Ureter (tissue), 1 donor: ENCODE data around the gene MTG2. TPM values are rescaled to one million over a fixed set of nuclear protein-coding genes. Genes with fewer than 3 reads are reported as not detected.

ENCODE experiments used
- DNase-seq: peaks from one replicate; pipeline ENCODE4 v3.0.0-alpha.2; 2020; ENCODE audit warnings: low spot score
- total RNA-seq: library from RNA; stranded (reverse); gene quantifications from one replicate; pipeline ENCODE4 v1.2.4, GENCODE V29; 2023
- donor health status: DM: yes; HTN: yes; CAD: no.

Gene MTG2
- total RNA-seq, 1 donor from 2014 or later: 35.5 TPM

DNA sequence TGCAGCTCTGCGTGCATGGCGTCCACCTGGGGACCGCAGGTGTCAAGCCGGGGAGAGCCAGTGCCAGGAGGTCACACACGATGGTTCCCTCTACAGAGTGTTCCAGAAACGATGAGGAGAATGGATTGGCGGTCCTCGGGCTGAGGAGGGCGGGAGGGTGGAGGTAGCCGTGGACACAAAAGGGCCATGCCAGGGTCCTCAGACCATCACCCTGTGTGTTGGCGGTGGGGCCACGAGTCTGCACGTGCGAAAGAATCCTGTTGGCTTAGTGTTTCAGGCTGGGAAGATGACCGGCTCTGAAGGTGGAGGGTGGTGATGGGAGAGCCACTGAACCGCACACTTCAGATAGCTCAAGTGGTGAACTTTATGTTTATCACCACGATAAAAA lies 23.6 kb downstream of the MTG2 start:
- no peak for DNase-seq

DNA sequence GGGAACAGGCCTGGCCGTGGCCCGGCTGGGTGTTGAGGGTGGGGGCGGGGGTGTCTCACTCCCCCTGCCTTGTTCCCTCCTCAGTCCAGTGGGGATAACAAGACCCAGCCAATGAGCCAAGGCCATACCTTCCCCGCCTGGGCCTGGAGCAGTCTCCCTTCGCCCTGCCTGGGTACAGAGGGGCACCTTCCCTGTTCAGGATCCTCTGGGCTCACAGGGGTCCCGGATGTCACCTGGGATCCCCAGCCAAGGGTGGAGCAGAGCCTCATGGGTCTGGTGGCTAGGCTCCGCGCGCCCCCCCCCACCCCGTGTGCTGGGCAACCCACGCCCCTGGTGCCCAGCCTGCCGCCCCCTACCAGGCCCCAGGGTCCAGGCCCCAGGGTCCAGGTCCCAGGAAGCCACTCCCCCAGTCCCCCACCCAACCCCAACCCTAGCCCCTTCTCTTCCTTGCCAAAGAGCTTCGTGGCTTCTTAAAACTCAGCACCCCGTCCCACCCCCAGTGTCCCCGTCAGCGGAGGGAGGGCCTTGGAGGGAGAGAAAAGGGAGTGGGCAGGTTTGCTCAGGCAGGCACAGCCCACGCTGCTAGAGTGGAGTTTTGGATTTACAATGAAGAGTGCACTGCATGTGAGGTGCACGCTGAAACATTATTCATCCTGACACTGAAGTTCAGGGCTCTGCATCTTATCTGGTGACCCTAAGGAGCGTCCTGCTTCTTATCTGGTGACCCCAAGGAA lies 25.4 kb downstream of the MTG2 start:
- DNase-seq: no peak

DNA sequence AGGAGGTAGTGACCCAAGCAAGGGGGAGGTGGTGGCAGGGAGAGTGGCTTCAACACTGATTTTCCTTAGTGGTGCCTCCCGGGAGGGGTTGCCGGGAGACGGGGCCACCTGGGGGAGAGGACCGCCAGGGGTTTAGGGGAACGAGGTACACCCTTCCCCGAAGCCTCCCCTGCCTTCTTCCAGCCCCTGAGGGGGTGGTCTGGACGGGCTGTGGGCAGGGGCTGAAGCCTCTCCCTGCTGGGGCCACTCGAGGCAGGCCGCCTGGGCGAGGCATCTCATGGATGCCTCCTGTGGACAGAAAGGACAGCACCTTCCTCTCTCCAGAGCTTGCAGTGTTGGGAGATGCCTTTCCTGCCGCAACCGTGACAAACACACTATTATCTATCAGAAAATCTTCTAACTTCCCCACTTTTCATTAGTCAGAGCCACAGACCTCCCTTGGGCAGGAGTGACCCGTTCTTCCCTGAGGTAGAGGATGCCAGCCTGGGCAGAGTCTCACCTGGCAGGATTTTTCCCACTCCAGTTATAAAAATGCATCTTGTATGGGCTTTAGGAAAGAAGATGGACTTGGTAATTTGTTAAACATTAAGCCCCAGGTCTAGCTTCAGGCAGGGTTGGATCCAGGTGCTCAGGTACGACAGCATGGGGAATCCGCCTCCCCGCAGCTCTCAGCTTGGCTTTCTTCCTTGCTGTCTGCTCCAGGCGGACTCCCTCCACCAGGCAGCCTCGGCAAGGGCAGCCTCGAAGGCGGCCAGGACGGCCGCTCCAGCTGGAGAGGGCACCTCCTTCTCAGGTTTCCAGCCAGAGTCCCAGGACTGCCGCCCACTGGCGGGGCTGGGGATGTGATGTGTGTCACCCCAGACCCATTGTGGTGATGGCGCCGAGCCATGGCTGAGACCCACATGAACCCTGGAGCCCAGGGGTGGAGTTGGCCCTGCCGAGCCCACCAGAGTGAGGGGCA lies 26.2 kb downstream of the MTG2 start:
- no peak for DNase-seq

DNA sequence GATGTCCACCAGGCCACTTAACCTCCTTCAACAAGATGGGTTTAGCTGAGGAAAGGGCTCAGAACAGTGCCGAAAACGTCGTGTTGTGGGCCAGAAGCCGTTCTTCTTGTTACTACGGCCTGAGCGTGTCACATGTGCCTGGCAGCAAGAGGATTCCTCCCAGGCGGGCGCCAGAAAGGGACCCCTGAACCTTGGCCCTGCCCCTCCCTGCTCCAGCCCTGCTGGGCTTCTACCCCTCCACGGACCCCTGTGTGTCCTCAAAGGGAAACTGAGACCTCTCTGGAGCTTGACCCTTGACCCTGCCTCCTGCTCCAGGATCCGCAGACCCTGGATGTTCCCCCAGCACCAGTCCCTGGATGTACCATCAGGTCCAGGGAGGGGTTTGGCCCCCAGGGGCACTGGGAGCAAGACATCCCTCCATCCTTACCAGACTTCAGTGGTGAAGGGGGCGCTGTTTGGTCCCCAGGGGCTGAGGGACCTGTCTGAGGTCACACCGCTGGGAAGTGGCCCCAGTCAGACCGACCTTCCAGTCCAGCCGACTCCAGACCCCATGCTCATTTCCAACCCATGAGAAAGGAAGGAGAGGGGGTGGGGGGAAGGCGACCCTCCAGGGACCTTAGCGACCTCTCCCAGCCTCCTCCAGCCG lies 27.1 kb downstream of the MTG2 start:
- no peak for DNase-seq

DNA sequence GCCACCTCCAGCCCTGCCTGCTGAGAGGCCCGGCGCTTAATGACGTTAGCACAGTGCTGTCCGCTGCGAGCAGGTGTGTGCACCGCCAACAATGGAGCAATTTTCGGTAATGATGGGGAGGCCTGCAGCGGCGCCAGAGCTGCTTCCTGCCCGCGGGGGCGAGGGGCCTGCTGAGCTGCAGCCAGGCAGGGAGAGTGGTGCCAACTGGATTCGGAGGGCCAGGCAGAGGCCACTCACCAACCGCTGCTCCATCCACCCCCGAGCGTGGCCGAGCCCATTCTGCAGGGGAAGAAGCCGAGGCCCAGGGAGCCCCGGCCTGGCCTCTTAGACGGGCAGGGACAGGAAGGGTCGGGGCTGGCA lies 27.6 kb downstream of the MTG2 start:
- DNase-seq: no peak

DNA sequence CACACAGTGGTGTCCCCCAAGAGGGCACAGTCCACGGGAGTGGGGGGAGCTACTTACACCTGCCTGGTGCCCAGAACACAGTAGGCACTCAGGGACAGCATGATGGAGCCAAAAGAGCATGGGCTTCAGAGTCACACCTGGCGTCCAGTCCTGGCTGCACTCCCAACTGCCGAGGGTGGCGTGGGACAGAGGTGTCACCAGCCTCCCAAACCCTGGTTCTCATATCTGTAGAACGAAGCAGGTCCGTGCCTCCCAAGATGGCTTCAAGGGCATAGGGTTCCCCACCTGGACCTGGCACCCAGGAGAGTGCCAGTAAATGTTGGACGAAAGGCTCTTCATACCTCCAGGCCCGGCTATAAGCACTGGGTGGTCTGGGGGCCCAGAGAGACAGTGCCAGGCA lies 28.4 kb downstream of the MTG2 start:
- no peak for DNase-seq

DNA sequence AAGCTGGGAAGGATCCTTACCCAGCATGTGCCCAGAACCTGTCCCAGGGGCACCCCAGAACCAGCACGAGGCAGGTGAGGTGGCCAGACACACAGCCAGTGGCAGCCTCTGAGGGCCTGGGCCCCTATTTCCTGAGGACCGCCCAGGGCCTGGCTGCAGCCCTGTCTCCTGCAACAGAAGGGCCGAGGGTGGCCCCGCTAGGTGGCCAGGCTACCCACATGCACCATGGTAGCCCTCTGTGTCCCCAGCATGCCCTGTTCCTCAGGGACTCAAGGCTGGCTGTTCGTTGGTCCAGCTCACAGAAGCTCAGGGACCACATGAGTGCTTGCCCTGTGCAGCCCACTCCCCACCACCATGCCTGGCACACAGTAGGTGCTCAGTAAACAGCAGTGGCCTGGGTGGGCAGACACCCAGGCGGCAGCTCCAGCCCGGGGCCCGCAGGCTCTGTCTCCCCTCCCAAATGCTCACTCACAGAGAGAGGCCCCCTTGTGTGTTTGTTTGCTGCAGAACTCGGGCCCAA lies 29.0 kb downstream of the MTG2 start:
- DNase-seq: no peak

DNA sequence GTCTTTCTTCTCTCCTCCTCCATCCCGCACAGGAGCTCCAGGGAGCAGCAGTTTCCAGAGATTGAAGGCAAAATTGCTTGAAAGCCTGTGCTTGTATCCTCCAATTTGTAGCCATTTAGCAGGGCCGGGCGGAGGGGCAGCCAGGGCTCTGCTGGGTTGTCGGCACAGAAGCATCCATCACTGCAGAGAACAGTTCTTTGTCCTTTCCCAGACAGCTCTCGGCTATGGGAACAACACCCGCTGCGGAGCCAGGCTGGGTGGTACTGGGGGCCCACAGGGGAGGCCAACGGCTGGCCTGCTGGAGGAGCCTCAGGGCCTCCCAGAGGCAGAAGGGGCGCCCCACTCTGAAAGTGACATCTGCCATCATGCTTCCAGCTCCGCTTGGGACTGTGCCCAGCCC lies 29.5 kb downstream of the MTG2 start:
- no peak for DNase-seq

DNA sequence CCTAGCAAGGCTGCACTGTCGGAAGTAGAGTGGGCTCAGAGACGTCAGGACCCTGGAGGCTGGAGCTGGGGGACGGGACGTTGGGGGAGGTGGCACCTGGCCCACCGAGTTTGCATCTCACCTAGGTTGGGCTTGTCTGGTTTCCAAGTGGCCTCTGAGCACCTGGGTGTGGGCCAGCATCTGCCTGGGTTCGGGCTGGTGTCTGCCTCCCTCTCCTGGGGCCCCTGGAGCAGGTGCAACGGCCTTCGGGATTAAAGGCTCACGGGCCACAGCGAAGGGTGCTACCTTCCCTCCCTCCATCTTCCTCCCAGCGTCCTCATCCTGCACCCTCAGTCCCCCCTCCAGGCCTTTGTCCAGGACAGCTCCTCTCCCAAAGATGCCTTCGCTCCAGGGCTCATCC lies 31.2 kb downstream of the MTG2 start:
- DNase-seq: no peak

DNA sequence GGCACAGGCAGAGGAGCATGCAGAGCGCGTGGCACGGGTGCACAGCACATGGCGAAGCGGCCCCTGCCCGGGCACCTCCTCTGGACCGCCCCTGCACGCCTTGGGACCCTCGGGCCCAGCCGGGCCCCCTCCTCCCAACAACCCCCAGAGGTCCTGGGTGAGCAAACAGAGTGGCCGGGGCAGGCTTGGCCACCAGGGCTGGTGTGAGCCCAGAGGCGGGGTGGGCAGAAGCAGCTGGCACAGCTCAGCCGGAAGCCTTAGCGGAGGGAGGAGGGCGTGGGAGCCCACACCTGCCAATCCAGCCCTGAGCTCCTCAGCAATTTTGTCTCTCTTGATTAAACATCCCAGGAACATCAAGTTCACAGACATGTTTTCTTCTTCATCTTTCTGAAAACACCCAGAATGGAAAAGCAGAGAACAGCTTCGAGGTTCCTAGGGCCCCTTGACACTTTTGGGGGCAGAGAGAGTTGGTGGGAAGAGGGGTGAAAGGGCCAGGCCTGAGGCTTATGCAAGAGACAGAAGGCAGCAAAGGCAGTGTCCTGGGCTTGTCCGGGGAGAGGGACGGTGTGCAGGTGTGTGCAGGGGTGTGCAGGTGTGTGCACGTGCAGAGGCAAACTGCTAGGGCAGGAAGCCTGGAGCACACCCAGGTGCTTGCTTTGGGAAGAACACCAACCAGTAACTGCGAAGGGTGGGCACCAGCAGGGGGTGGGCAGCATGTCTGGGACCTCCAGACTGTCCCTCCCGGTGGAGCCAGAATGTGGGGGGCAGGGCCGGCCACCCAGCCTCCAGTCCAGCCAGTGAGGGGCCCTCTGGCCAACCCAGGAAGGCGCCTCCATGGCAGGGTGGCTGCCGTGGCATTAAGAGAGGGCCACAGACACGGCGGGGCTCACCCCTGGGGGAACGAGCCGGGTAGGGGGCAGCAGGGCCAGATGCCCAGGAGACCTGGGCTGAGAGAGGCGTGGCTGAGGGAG lies 32.5 kb downstream of the MTG2 start:
- DNase-seq: no peak

DNA sequence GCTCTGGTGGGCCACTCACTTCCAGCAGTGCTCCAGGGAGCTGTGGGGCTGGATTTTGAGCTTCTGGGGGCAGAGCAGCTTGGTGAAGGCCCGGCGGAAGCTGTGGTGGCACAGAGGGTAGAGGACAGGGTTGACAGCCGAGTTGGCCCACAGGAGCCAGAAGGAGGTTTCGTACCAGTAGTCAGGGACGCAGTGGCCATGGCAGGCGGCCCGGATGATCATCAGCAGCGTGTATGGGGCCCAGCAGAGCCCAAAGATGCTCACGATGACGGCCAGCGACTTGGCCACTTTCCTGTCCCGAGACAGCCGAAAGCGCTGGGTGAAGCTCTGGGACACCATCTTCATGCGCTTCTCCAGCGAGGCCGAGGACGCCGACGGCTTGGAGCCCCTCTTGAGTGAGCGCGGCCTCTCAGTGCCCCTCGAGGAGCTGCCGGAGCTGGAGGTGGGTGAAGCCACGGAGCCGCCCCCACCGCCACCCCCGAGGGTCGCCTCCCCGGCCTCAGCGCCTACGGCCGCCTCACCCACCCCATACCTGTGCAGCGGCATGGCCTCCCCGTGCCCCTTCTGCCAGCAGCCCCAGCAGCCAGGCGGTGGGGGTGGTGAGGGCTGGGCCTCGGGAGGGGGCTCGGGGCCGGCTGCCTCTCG lies 33.3 kb downstream of the MTG2 start:
- no peak for DNase-seq

DNA sequence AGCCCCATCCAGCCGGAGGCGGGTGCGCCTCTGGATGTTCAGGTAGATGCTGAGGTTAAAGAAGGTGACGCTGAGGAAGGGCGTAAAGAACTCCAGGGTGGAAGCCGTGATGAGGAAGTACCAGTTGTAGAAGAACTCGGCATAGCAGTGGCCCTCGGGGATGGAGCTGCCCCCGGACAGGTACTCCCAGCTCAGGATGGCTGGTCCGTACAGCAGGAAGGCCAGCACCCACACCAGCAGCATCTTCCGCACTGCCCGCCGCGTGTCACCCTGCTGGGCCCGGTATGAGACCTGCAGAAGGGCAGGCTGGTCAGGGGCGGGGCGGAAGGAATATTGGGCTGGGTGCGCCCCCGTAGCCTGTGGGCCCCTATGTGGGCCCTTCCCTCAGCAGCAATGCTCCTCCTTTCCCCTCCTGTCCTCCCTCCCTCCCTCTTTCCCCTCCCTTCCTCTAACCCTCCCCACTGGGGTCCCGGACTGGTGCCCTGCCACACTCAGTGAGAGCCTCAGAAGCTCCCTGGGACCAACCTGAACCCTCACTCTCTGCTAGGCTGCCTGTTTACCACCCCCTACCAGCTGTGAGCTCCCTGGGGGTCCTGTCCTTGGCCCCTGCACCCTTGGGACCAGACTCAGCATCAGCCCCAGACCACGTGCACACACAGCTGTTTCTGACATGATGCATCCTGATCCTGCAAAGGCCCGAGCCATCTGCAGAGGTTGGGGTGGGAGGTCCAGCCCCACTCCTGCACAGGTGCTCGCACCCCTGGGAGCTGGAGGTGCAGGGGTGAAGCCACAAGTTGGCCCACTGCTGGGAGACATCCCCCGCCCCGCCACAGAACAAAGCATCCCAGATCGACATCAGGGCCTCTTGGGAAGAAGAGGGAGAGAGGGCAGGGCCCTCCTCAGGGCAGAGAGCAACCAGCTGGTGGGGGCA lies 34.1 kb downstream of the MTG2 start:
- no peak for DNase-seq

DNA sequence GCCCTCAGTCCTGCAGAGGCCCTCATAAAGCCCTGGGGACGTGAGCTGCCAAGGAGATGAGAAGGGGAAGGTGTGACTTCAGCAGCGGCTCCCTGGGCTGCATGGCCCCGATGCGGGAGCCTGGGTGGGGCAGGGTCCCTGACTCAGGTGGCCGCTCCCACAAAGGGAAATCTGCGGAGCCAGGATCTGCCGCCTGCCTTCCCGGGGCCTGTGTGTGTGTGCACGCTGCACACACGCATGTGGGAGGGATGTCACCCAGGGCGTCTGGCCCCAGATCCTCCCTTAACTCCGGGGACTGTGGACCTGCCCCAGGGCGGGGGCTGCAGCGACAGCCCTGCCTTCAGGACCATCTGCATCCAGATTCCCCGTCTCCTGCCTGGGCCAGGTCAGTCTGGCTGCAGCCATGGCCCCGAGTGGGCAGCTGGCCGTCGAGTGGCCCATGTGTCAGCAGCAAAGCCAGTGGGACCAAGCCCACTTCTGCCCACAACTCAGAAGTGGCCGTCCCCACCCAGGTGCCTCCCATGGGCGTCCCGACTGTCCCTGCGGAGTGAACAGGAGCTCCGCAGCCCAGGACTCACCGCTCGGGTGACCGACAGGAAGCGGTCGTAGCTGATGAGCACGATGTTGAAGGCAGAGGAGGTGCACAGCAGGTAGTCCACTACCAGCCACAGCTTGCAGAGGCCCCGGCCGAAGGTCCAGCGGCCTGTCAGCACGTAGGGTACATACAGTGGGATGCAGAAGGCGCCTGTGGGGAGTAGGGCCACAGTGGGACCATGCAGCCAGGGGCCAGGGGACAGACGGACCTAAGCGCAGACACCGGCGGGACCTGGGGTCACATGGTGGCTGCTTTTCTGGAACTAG lies 35.3 kb downstream of the MTG2 start:
- no peak for DNase-seq

DNA sequence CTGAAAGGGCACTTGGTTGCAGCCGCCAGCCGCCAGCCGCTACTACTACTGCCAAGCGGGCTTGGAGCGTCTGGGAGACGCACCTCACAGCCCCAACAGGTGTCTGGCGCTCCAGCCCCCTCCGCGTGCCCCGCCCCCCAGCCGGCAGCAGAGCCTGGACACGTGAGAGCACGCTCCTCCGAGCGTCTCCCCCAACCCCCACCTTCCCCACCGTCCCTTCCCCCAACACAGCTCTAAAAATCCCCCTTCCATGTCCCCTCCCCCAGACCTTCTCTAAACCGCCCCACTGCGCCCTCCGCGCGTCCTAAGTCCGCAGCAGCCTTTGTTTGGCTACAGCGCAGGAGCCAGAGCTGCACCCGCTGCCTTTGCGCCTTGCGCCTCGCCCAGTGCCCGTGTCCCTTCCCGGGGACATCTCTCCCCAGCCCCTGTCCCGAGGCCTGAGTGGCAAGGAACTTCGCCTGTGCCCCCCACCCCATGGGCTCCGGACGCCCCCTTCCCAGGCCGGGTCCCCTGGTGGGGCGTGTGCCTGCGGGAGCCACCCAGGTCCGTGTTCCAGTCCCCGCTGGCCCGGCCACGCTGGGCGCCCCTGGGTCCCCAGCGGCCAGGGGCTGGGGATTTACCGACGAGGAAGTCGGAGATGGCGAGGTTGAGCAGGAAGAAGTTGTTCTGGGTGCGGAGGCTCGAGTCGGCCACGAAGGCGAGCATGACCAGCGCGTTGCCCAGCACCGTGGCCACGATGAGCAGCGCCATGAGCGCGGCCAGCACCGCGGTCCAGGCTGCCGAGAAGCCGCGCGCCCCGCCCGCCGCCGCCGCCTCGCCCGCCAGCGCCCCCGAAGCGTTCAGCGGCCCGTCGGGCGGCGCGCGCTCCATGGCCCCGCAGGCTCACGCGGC lies 36.5 kb downstream of the MTG2 start:
- no peak for DNase-seq

DNA sequence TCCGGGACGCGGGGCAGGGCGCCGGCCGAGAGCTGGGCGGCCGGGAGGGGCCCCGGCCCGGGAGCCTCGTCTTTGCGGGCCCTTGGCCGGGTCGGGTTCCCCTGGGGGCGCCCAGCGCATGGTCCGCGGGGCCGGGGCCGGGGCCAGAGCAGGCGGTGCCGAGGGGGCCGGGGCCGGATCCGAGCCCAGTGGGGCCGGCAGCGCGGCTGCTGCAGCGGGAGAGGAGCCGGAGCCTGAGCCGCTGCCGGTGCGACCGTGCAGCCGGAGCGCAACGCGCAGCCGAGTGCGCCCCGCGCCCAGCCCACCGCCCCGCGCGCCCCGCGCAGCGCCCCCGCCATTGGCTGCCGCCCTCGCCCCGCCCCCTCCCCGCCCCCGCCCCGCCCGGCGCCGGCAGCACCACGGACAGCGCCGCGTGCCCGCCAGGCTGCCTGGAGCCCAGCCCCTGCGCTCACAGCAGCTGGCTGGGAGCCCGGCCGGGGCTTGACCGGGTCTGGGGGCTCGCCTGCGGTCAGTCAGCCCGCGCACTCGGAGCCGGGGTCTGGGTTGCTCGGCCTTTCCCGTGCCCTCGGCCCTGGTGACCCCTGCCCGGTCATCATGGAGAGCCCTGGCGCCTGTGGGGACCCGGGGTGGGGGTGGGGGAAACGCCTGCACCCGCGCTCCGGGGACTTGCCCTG lies 37.3 kb downstream of the MTG2 start, which contains the start of gene HRH3:
Gene HRH3, minus strand, starts transcription at position 287 of the 674 bp plus-strand sequence. CDS start 308 bp downstream, outside the sequence.
- no peak for DNase-seq

DNA sequence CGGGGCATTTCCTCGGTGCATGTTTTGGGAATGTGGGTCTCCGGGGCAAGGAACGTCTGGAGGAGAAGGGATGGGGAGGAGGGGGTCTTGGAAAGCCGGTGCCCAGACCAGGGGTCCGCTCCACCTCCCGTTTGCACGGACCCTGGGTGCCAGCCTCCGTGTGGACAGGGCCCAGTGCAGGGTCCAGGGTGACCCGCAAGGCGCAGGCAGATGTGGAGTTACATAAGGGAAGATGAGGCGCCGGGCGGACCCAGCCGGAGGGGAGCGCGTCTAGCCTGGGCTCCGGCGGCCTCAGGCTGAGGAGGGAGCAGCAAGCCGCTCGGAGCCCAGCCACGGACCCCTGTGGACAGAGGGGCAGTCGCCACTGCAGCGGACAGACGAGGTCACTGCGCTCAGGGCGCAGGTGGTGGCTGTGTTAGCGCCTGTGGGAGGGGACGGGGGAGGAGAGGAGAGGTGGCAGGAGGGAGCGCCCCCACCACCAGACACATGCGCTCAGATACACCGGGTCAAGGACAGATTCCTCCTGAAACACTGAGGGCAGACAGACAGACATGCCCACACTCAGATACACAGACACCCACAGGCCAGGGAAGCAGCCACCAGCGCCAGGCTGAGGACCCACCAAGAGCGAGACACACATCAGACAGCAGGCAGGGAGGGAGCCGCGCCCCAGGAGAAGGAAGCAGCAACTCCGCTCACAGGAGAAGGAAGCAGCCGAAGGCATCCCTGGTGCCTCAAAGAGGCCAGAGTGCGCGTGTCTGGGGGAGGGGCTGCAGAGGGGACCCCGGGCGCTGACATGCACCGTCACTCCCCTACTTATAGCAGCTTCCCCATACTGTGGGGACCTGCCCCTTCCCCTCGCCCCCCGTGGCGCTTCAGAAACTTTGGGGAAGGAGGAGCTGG lies 38.1 kb downstream of the MTG2 start:
- no peak for DNase-seq
